IMR-90 (cell line): ENCODE data around the gene KPTN. TPM values are rescaled to one million over a fixed set of nuclear protein-coding genes. Genes with fewer than 3 reads are reported as not detected.

ENCODE experiments used
- ATAC-seq: fragments of 200-7000 bp; cut with Tn5 transposase; 2 replicates; pipeline ENCODE4 v1.9.1; 2020; ENCODE audit warnings: low read depth, mild to moderate bottlenecking, moderate library complexity
- BruUV-seq: library from RNA; stranded (reverse); fragments of 400-500 nt; replicated peaks from 2 replicates; lab custom pipeline; 2021; lab: Mats Ljungman, UMichigan
- CTCF ChIA-PET: fragments of 300-600 bp; formaldehyde crosslinking; extraction: SDS; loops from one replicate; lab custom pipeline; 2021; ENCODE audit warnings: antibody characterized with exemption; lab: Yijun Ruan, JAX
- POLR2A ChIA-PET: fragments of 300-600 bp; sonication (Branson Sonifier 250); formaldehyde crosslinking; loops from one replicate; lab custom pipeline; 2022; ENCODE audit warnings: antibody characterized with exemption; ENCODE audit not compliant: unreplicated experiment; lab: Charles Lee
- DNase-seq: peaks from one replicate; pipeline ENCODE4 v3.0.0; 2013
- H2AFZ ChIP-seq: replicated peaks from 2 replicates; pipeline ENCODE3; 2013; ENCODE audit warnings: low read length, mild to moderate bottlenecking; ENCODE audit not compliant: poor library complexity
- H2AK5ac ChIP-seq: 2 replicates; pipeline ENCODE4 v1.6.1; 2013; ENCODE audit warnings: low read depth, low read length, inconsistent platforms
- H2AK9ac ChIP-seq: replicated peaks from 2 replicates; pipeline ENCODE3; 2013; ENCODE audit warnings: mild to moderate bottlenecking, low read depth, low read length, moderate library complexity; ENCODE audit not compliant: poor library complexity
- H2BK120ac ChIP-seq: 2 replicates; pipeline ENCODE4 v1.6.1; 2013; ENCODE audit warnings: low read depth, low read length, inconsistent platforms
- H2BK15ac ChIP-seq: 3 replicates; pipeline ENCODE4 v1.6.1; 2013; ENCODE audit warnings: low read depth, low read length, inconsistent platforms
- H2BK20ac ChIP-seq: 2 replicates; pipeline ENCODE4 v1.6.1; 2013; ENCODE audit warnings: low read depth, mild to moderate bottlenecking, inconsistent platforms, low read length, moderate library complexity
- H2BK5ac ChIP-seq: 2 replicates; pipeline ENCODE4 v1.6.1; 2013; ENCODE audit warnings: mild to moderate bottlenecking, low read depth, low read length, inconsistent platforms; ENCODE audit not compliant: poor library complexity, severe bottlenecking
- H3K14ac ChIP-seq: replicated peaks from 2 replicates; pipeline ENCODE4 v1.6.1; 2013; ENCODE audit warnings: low read depth, low read length, inconsistent platforms
- H3K18ac ChIP-seq: 2 replicates; pipeline ENCODE4 v1.6.1; 2013; ENCODE audit warnings: low read depth, low read length, control low read depth
- H3K23ac ChIP-seq: 2 replicates; pipeline ENCODE4 v1.6.1; 2013; ENCODE audit warnings: low read depth, low read length, inconsistent platforms
- H3K27ac ChIP-seq: 2 replicates; pipeline ENCODE4 v1.5.1; 2013; ENCODE audit warnings: mild to moderate bottlenecking, control low read depth, low read length; ENCODE audit not compliant: insufficient read depth
- H3K27me3 ChIP-seq: 2 replicates; pipeline ENCODE4 v1.6.1; 2013; ENCODE audit warnings: low read length; ENCODE audit not compliant: control insufficient read depth, insufficient read depth
- H3K36me3 ChIP-seq: 2 replicates; pipeline ENCODE4 v1.6.1; 2013; ENCODE audit warnings: low read length, mixed read lengths; ENCODE audit not compliant: control insufficient read depth, insufficient read depth
- H3K4ac ChIP-seq: 2 replicates; pipeline ENCODE4 v1.6.1; 2013; ENCODE audit warnings: low read depth, low read length, inconsistent platforms
- H3K4me1 ChIP-seq: 2 replicates; pipeline ENCODE4 v1.6.1; 2013; ENCODE audit warnings: low read length, mixed read lengths; ENCODE audit not compliant: control insufficient read depth, insufficient read depth
- H3K4me2 ChIP-seq: 2 replicates; pipeline ENCODE4 v1.6.1; 2013; ENCODE audit warnings: low read depth, mild to moderate bottlenecking, control low read depth, low read length, moderate library complexity
- H3K4me3 ChIP-seq: 2 replicates; pipeline ENCODE4 v1.5.1; 2013; ENCODE audit warnings: low read depth, mild to moderate bottlenecking, control low read depth, low read length, moderate library complexity; ENCODE audit not compliant: insufficient read depth
- H3K56ac ChIP-seq: 2 replicates; pipeline ENCODE4 v1.6.1; 2013; ENCODE audit warnings: low read length, inconsistent platforms; ENCODE audit not compliant: insufficient read depth; ENCODE audit errors: extremely low read depth
- H3K79me1 ChIP-seq, 2 experiments: 2 replicates each; pipeline ENCODE4 v1.6.1; 2013; ENCODE audit warnings: low read length in 2 of 2, inconsistent platforms in 1 of 2, low read depth in 1 of 2
- H3K9ac ChIP-seq: 2 replicates; pipeline ENCODE4 v1.6.1; 2013; ENCODE audit warnings: low read depth, low read length, control low read depth
- H3K9me1 ChIP-seq: 2 replicates; pipeline ENCODE4 v1.6.1; 2013; ENCODE audit warnings: low read length, inconsistent platforms; ENCODE audit not compliant: insufficient read depth
- H3K9me3 ChIP-seq: 2 replicates; pipeline ENCODE4 v1.6.1; 2013; ENCODE audit warnings: low read length; ENCODE audit not compliant: control insufficient read depth, insufficient read depth
- H4K20me1 ChIP-seq: 2 replicates; pipeline ENCODE4 v1.6.1; 2013; ENCODE audit warnings: low read length, inconsistent platforms; ENCODE audit not compliant: insufficient read depth
- H4K5ac ChIP-seq: 2 replicates; pipeline ENCODE4 v1.6.1; 2013; ENCODE audit warnings: mild to moderate bottlenecking, low read depth, low read length, control low read depth
- H4K8ac ChIP-seq, 2 experiments: 2 replicates each; pipeline ENCODE4 v1.6.1; 2013; ENCODE audit warnings: low read depth in 2 of 2, low read length in 2 of 2, control low read depth in 1 of 2, inconsistent platforms in 1 of 2
- H4K91ac ChIP-seq: 2 replicates; pipeline ENCODE4 v1.6.1; 2013; ENCODE audit warnings: low read depth, low read length, inconsistent platforms; ENCODE audit not compliant: insufficient read depth
- CHD1 ChIP-seq: IDR thresholded peaks from 2 replicates; pipeline ENCODE4 v1.6.1; 2012; ENCODE audit warnings: low read depth, low read length, improper control_type of control experiment
- CTCF ChIP-seq: conservative IDR thresholded peaks from 2 replicates; pipeline ENCODE4 v1.5.1; 2012; ENCODE audit warnings: mild to moderate bottlenecking, low read depth, low read length, improper control_type of control experiment
- MAFK ChIP-seq: IDR thresholded peaks from 2 replicates; pipeline ENCODE4 v1.6.1; 2012; ENCODE audit warnings: low read depth, low read length, improper control_type of control experiment
- MAZ ChIP-seq: IDR thresholded peaks from 2 replicates; pipeline ENCODE4 v1.6.1; 2012; ENCODE audit warnings: low read depth, mild to moderate bottlenecking, low read length, improper control_type of control experiment, moderate library complexity, borderline replicate concordance
- POLR2A ChIP-seq: IDR thresholded peaks from 2 replicates; pipeline ENCODE4 v1.6.1; 2012; ENCODE audit warnings: mild to moderate bottlenecking, low read depth, low read length
- RAD21 ChIP-seq: IDR thresholded peaks from 2 replicates; pipeline ENCODE4 v1.6.1; 2012; ENCODE audit warnings: low read length, improper control_type of control experiment
- WGBS, 2 experiments: methylation state at CpG; one replicate each; pipeline versions ENCODE4 v1.1.5 to v1.1.7; 2013; ENCODE audit warnings: missing lambda C conversion rate in 2 of 2; ENCODE audit not compliant: insufficient read length in 1 of 2; ENCODE audit errors: extremely low coverage in 2 of 2; 5-methylcytosine and 5-hydroxymethylcytosine counted together
- dilution Hi-C: fragments of 300-500 bp; cut with HindIII; formaldehyde crosslinking; loops from one replicate; pipeline ENCODE4 v1.14.3; 2018; ENCODE audit warnings: low sequenced_read_pairs; ENCODE audit not compliant: unreplicated experiment
- in situ Hi-C: fragments of 300-500 bp; cut with MboI; formaldehyde crosslinking; loops from 3 replicates; pipeline ENCODE4 v1.14.3; 2019; ENCODE audit warnings: low sequenced_read_pairs, inconsistent platforms, mixed read lengths
- intact Hi-C: fragments of 100-400 bp; cut with micrococcal nuclease; formaldehyde crosslinking; loops from 2 replicates; pipeline ENCODE4 v1.10.0; 2022
- polyA plus RNA-seq, 3 experiments: library from polyadenylated mRNA; depleted of rRNA; stranded (reverse); fragments of >200 nt; gene quantifications; 2 replicates each; pipeline ENCODE4 v1.2.3, GENCODE V29; 2012; ENCODE audit warnings: low replicate concordance in 1 of 3
- total RNA-seq: library from RNA; depleted of rRNA; stranded (reverse); fragments of >200 nt; gene quantifications from 2 replicates; pipeline ENCODE4 v1.2.3, GENCODE V29; 2012

Gene KPTN
- total and polyA plus RNA-seq, 2 of the 4 experiments (the other 2 are of a cell fraction): 4.1 to 15.4 TPM

- Histone ChIP-seq H4K8ac (peak overlapping the region; percentile 73 to 88), H2BK5ac (peak overlapping the region; percentile 58), H3K9me3 (no peaks in the 10 kb centered on the region), H2BK15ac (peak overlapping the region; percentile 49; the same call in 2 of the 3 replicates), H3K23ac (peak overlapping the region; percentile 80), H2AK9ac (peak overlapping the region; percentile 94), H2BK20ac (no peak overlapping the region), H4K91ac (peak overlapping the region; percentile 59), H4K5ac (peak overlapping the region; percentile 71), H2BK120ac (0 out of 2 replicates have a peak overlapping the region, but pooled peaks have one; percentile 22), H3K9me1 (peaks cover 21% of the 10 kb centered on the region), H3K4me1 (peaks cover 18% of the 10 kb centered on the region), H3K79me1 (peaks cover 23 to 59% of the 10 kb centered on the region in 2 experiments), H2AK5ac (peak overlapping the region; percentile 97), H3K4ac (peak overlapping the region; percentile 82), H3K36me3 (no peaks in the 10 kb centered on the region; the same call in 1 of the 2 replicates), H3K27me3 (peaks cover 2% of the 10 kb centered on the region; the same call in 1 of the 2 replicates), H2AFZ (peak overlapping the region; percentile 92), H3K4me2 (peak overlapping the region; percentile 83), H3K56ac (peak overlapping the region; percentile 82), H3K14ac (peak overlapping the region; percentile 87), H3K9ac (peak overlapping the region; percentile 97), H4K20me1 (peaks cover 41% of the 10 kb centered on the region), H3K4me3 (peak overlapping the region; percentile 87), H3K18ac (no peak overlapping the region; the same call in 1 of the 2 replicates), H3K27ac (peak overlapping the region; percentile 90)
- WGBS, 2 experiments: 5% methylated on average over 35 of the region's 40 CpGs; no CpG with 5 or more reads in 1 of the 2 experiments
- in situ Hi-C loops: no loop called here
- TF ChIP-seq POLR2A (no peak), RAD21 (no peak), CTCF (no peak), CHD1 (no peak), MAZ (no peak), MAFK (no peak)
- no TSS peak for BruUV-seq
- CTCF ChIA-PET: interaction anchor here (1.5 kb wide), 1 partner anchor 85 kb away, joined by 8 read pairs; no protein-coding TSS in a partner anchor
- ATAC-seq: peak; percentile 1
- intact Hi-C loops: loop anchor here (2.0 to 10.0 kb wide), 2 partner anchors 78 to 150 kb away; no protein-coding TSS in a partner anchor
- no peak for DNase-seq
- POLR2A ChIA-PET: interaction anchor here (1.0 kb wide), 1 partner anchor 96 kb away, joined by 4 read pairs; no protein-coding TSS in a partner anchor
- dilution Hi-C loops: no loop called here
Measured at GRCh38 chr19:47514151-47514868, 30.3 kb upstream of the KPTN start.
